ENCODE data around the gene MT1H. TPM values are rescaled to one million over a fixed set of nuclear protein-coding genes. Genes with fewer than 3 reads are reported as not detected.

The MT1H gene
- total and polyA plus RNA-seq, 2 of the 13 experiments (the other 11 are each of a cell fraction or from before 2014, with no cell fraction given): 0.60 TPM; not detected in 1

DNA sequence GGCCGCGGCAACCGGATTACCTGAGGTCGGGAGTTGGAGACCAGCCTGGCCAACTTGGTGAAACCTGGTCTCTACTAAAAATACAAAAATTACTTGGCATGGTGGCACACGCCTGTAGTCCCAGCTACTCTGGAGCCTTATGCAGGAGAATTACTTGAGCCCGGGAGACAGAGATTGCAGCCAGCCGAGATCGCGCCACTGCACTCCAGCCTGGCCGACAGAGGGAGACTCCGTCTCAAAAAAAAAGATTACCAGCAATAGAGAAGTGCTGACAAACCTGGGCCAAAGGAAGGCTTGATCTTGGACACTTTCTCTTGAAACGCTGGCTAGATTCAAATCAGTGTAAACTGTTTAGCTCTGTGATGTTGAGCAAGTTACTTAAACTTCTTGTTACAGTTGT, 4.3 kb downstream of the MT1H start (continued):
- TF ChIP-seq, protein P1, sequence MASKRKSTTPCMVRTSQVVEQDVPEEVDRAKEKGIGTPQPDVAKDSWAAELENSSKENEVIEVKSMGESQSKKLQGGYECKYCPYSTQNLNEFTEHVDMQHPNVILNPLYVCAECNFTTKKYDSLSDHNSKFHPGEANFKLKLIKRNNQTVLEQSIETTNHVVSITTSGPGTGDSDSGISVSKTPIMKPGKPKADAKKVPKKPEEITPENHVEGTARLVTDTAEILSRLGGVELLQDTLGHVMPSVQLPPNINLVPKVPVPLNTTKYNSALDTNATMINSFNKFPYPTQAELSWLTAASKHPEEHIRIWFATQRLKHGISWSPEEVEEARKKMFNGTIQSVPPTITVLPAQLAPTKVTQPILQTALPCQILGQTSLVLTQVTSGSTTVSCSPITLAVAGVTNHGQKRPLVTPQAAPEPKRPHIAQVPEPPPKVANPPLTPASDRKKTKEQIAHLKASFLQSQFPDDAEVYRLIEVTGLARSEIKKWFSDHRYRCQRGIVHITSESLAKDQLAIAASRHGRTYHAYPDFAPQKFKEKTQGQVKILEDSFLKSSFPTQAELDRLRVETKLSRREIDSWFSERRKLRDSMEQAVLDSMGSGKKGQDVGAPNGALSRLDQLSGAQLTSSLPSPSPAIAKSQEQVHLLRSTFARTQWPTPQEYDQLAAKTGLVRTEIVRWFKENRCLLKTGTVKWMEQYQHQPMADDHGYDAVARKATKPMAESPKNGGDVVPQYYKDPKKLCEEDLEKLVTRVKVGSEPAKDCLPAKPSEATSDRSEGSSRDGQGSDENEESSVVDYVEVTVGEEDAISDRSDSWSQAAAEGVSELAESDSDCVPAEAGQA (IDR thresholded peaks at IDR 0.05; ENCODE audit: low read depth): no peak
- TF ChIP-seq, protein P1 (CRISPR knock-in tag; IDR thresholded peaks at IDR 0.05; ENCODE audit: borderline replicate concordance): no peak
- TF ChIP-seq, protein P2, sequence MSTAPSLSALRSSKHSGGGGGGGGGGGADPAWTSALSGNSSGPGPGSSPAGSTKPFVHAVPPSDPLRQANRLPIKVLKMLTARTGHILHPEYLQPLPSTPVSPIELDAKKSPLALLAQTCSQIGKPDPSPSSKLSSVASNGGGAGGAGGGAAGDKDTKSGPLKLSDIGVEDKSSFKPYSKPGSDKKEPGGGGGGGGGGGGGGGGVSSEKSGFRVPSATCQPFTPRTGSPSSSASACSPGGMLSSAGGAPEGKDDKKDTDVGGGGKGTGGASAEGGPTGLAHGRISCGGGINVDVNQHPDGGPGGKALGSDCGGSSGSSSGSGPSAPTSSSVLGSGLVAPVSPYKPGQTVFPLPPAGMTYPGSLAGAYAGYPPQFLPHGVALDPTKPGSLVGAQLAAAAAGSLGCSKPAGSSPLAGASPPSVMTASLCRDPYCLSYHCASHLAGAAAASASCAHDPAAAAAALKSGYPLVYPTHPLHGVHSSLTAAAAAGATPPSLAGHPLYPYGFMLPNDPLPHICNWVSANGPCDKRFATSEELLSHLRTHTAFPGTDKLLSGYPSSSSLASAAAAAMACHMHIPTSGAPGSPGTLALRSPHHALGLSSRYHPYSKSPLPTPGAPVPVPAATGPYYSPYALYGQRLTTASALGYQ (CRISPR knock-in tag; IDR thresholded peaks at IDR 0.05): no peak
- TF ChIP-seq MTF1 (CRISPR knock-in tag; IDR thresholded peaks at IDR 0.05): 0 out of 2 replicates have a peak, but pooled peaks have one; percentile 31
- TF ChIP-seq ZNF878 (CRISPR knock-in tag; IDR thresholded peaks at IDR 0.05): no peak
- no peak for TF ChIP-seq SP1 (IDR thresholded peaks at IDR 0.05)
- no peak for TF ChIP-seq SP1 (CRISPR knock-in tag; IDR thresholded peaks at IDR 0.05)
- TF ChIP-seq NRL (CRISPR knock-in tag; IDR thresholded peaks at IDR 0.05; ENCODE audit: borderline replicate concordance): no peak
- TF ChIP-seq GATA4 (IDR thresholded peaks at IDR 0.05; ENCODE audit: borderline replicate concordance, low read depth): no peak
- no peak for TF ChIP-seq GATAD1 (CRISPR knock-in tag; IDR thresholded peaks at IDR 0.05)
- peak; percentile 88 for TF ChIP-seq STAG1 (CRISPR knock-in tag; IDR thresholded peaks at IDR 0.05)
- TF ChIP-seq, protein P3, sequence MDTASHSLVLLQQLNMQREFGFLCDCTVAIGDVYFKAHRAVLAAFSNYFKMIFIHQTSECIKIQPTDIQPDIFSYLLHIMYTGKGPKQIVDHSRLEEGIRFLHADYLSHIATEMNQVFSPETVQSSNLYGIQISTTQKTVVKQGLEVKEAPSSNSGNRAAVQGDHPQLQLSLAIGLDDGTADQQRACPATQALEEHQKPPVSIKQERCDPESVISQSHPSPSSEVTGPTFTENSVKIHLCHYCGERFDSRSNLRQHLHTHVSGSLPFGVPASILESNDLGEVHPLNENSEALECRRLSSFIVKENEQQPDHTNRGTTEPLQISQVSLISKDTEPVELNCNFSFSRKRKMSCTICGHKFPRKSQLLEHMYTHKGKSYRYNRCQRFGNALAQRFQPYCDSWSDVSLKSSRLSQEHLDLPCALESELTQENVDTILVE (CRISPR knock-in tag; IDR thresholded peaks at IDR 0.05): no peak
- TF ChIP-seq, protein P4, sequence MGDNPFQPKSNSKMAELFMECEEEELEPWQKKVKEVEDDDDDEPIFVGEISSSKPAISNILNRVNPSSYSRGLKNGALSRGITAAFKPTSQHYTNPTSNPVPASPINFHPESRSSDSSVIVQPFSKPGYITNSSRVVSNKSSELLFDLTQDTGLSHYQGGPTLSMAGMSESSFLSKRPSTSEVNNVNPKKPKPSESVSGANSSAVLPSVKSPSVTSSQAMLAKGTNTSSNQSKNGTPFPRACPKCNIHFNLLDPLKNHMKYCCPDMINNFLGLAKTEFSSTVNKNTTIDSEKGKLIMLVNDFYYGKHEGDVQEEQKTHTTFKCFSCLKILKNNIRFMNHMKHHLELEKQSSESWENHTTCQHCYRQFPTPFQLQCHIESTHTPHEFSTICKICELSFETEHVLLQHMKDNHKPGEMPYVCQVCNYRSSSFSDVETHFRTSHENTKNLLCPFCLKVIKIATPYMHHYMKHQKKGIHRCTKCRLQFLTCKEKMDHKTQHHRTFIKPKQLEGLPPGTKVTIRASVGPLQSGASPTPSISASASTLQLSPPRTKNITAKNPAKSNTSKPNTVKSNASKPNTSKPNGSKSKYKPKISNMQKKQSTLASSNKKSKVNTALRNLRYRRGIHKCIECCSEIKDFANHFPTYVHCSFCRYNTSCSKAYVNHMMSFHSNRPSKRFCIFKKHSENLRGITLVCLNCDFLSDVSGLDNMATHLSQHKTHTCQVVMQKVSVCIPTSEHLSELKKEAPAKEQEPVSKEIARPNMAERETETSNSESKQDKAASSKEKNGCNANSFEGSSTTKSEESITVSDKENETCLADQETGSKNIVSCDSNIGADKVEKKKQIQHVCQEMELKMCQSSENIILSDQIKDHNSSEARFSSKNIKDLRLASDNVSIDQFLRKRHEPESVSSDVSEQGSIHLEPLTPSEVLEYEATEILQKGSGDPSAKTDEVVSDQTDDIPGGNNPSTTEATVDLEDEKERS (CRISPR knock-in tag; IDR thresholded peaks at IDR 0.05): no peak
- TF ChIP-seq, protein P5, sequence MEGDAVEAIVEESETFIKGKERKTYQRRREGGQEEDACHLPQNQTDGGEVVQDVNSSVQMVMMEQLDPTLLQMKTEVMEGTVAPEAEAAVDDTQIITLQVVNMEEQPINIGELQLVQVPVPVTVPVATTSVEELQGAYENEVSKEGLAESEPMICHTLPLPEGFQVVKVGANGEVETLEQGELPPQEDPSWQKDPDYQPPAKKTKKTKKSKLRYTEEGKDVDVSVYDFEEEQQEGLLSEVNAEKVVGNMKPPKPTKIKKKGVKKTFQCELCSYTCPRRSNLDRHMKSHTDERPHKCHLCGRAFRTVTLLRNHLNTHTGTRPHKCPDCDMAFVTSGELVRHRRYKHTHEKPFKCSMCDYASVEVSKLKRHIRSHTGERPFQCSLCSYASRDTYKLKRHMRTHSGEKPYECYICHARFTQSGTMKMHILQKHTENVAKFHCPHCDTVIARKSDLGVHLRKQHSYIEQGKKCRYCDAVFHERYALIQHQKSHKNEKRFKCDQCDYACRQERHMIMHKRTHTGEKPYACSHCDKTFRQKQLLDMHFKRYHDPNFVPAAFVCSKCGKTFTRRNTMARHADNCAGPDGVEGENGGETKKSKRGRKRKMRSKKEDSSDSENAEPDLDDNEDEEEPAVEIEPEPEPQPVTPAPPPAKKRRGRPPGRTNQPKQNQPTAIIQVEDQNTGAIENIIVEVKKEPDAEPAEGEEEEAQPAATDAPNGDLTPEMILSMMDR (CRISPR knock-in tag; IDR thresholded peaks at IDR 0.05): peak; percentile 83

Data from HepG2 (cell line).